Measurements from ENCODE around the gene CDCA3.

GRCh38 chr12:6850796-6851152, 312 bp downstream of the CDCA3 start:
- no peak for TF ChIP-seq NCOA5 (CRISPR knock-in tag; IDR thresholded peaks at IDR 0.05)
- no peak for TF ChIP-seq ZNF430 (CRISPR knock-in tag; IDR thresholded peaks at IDR 0.05)
- TF ChIP-seq ZNF549 (CRISPR knock-in tag; IDR thresholded peaks at IDR 0.05), result no peak
- TF ChIP-seq, protein P1, sequence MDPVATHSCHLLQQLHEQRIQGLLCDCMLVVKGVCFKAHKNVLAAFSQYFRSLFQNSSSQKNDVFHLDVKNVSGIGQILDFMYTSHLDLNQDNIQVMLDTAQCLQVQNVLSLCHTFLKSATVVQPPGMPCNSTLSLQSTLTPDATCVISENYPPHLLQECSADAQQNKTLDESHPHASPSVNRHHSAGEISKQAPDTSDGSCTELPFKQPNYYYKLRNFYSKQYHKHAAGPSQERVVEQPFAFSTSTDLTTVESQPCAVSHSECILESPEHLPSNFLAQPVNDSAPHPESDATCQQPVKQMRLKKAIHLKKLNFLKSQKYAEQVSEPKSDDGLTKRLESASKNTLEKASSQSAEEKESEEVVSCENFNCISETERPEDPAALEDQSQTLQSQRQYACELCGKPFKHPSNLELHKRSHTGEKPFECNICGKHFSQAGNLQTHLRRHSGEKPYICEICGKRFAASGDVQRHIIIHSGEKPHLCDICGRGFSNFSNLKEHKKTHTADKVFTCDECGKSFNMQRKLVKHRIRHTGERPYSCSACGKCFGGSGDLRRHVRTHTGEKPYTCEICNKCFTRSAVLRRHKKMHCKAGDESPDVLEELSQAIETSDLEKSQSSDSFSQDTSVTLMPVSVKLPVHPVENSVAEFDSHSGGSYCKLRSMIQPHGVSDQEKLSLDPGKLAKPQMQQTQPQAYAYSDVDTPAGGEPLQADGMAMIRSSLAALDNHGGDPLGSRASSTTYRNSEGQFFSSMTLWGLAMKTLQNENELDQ (CRISPR knock-in tag; IDR thresholded peaks at IDR 0.05; ENCODE audit: borderline replicate concordance), result no peak
- TF ChIP-seq, protein P2, sequence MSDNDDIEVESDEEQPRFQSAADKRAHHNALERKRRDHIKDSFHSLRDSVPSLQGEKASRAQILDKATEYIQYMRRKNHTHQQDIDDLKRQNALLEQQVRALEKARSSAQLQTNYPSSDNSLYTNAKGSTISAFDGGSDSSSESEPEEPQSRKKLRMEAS (IDR thresholded peaks at IDR 0.05), result no peak
- no peak; a peak in 1 of 4 replicates for TF ChIP-seq POLR2A (IDR thresholded peaks at IDR 0.05; ENCODE audit: insufficient read depth in 1 of 2, low read depth in 2 of 2, low read length in 2 of 2)
- TF ChIP-seq POLR2AphosphoS5 (IDR thresholded peaks at IDR 0.05; ENCODE audit: low read depth, low read length), result no peak

Data from HepG2 (cell line).